Measurements from ENCODE around the gene CCL25. TPM values are rescaled to one million over a fixed set of nuclear protein-coding genes. Genes with fewer than 3 reads are reported as not detected.

Gene CCL25
- total RNA-seq, 1 donor from 2014 or later: not detected

GRCh38 chr19:8005534-8006256, 46.9 kb upstream of the CCL25 start, which contains the start of gene ELAVL1:
ELAVL1 (minus strand) TSS chr19:8005641; CDS start chr19:7991815, 13,826 bp downstream.
- Histone ChIP-seq H2AFZ (replicated peaks) (peak within 1 kb of the TSS; percentile 77), H3K4me3 (peak within 1 kb of the TSS; percentile 98), H3K9me3 (ENCODE audit: low read depth) (no peaks in the 10 kb centered on the region), H3K27me3 (no peaks in the 10 kb centered on the region), H3K79me2 (ENCODE audit: low read depth) (peaks cover 67% of the 10 kb centered on the region), H3K9ac (peak within 1 kb of the TSS; percentile 92), H4K20me1 (ENCODE audit: low read depth) (peaks cover 42% of the 10 kb centered on the region), H3K36me3 (no peaks in the 10 kb centered on the region), H3K4me2 (peak within 1 kb of the TSS; percentile 94), H3K27ac (peak within 1 kb of the TSS; percentile 81), H3F3A (ENCODE audit: low read depth) (peaks cover 45% of the 10 kb centered on the region), H3K4me1 (peaks cover 27% of the 10 kb centered on the region)
- no peak for TF ChIP-seq EZH2phosphoT487 (IDR thresholded peaks at IDR 0.05)
- TF ChIP-seq CTCF (IDR thresholded peaks at IDR 0.05): no peak
- no peak for TF ChIP-seq EZH2 (IDR thresholded peaks at IDR 0.05)
- H3K4me1 Mint-ChIP-seq: peaks cover 31% of the 10 kb centered on the region
- H3K27me3 Mint-ChIP-seq (ENCODE audit: insufficient read depth, low read depth): peaks cover 6% of the 10 kb centered on the region
- peak within 1 kb of the TSS; percentile 99 for H3K27ac Mint-ChIP-seq
- peaks cover 10% of the 10 kb centered on the region for H3K36me3 Mint-ChIP-seq
- H3K4me3 Mint-ChIP-seq: peak within 1 kb of the TSS; percentile 100
- DNase-seq (ENCODE audit: low spot score): peak; percentile 98
- no peaks in the 10 kb centered on the region for H3K9me3 Mint-ChIP-seq

- no peak overlapping the region for H3K27ac Mint-ChIP-seq
- peaks cover 6% of the 10 kb centered on the region for H3K27me3 Mint-ChIP-seq (ENCODE audit: insufficient read depth, low read depth)
- Histone ChIP-seq H3K9me3 (ENCODE audit: low read depth) (no peaks in the 10 kb centered on the region), H3K9ac (no peak overlapping the region), H3K36me3 (no peaks in the 10 kb centered on the region), H4K20me1 (ENCODE audit: low read depth) (no peaks in the 10 kb centered on the region), H3K27ac (no peak overlapping the region), H3K27me3 (no peaks in the 10 kb centered on the region), H3K4me3 (no peak overlapping the region), H3K4me2 (no peak overlapping the region), H3K79me2 (ENCODE audit: low read depth) (no peaks in the 10 kb centered on the region), H2AFZ (replicated peaks) (no peak overlapping the region), H3F3A (ENCODE audit: low read depth) (no peaks in the 10 kb centered on the region), H3K4me1 (no peaks in the 10 kb centered on the region)
- H3K4me3 Mint-ChIP-seq: no peak overlapping the region
- TF ChIP-seq EZH2phosphoT487 (IDR thresholded peaks at IDR 0.05) (no peak), CTCF (IDR thresholded peaks at IDR 0.05) (peak; percentile 57)
- H3K9me3 Mint-ChIP-seq: no peaks in the 10 kb centered on the region
- peak; percentile 52 for DNase-seq (ENCODE audit: low spot score)
- H3K36me3 Mint-ChIP-seq: peaks cover 7% of the 10 kb centered on the region
- no peaks in the 10 kb centered on the region for H3K4me1 Mint-ChIP-seq
Observed at GRCh38 chr19:8017808-8018207, 34.8 kb upstream of the CCL25 start.

- Mint-ChIP-seq H3K4me1 (no peaks in the 10 kb centered on the region), H3K27ac (peak overlapping the region; percentile 5), H3K27me3 (ENCODE audit: insufficient read depth, low read depth) (peaks cover 6% of the 10 kb centered on the region), H3K4me3 (no peak overlapping the region), H3K36me3 (peaks cover 9% of the 10 kb centered on the region), H3K9me3 (no peaks in the 10 kb centered on the region)
- no peak overlapping the region for H2AFZ ChIP-seq (replicated peaks)
- H3K36me3 ChIP-seq: no peaks in the 10 kb centered on the region
- H3K9me3 ChIP-seq (ENCODE audit: low read depth): no peaks in the 10 kb centered on the region
- DNase-seq (ENCODE audit: low spot score): no peak
- no peaks in the 10 kb centered on the region for H3K79me2 ChIP-seq (ENCODE audit: low read depth)
- no peaks in the 10 kb centered on the region for H3K4me1 ChIP-seq
- H3K27me3 ChIP-seq: no peaks in the 10 kb centered on the region
- H3K4me2 ChIP-seq: no peak overlapping the region
- no peak overlapping the region for H3K4me3 ChIP-seq
- H3F3A ChIP-seq (ENCODE audit: low read depth): no peaks in the 10 kb centered on the region
- H3K27ac ChIP-seq: no peak overlapping the region
- H3K9ac ChIP-seq: no peak overlapping the region
- no peak for TF ChIP-seq EZH2 (IDR thresholded peaks at IDR 0.05)
- TF ChIP-seq CTCF (IDR thresholded peaks at IDR 0.05): no peak
- no peak for TF ChIP-seq EZH2phosphoT487 (IDR thresholded peaks at IDR 0.05)
- no peaks in the 10 kb centered on the region for H4K20me1 ChIP-seq (ENCODE audit: low read depth)
Observed at GRCh38 chr19:8020681-8021080, 31.9 kb upstream of the CCL25 start.
